Upper lobe of left lung (tissue), 6 donors: ENCODE measurements around the gene GPX1. TPM values are rescaled to one million over a fixed set of nuclear protein-coding genes. Genes with fewer than 3 reads are reported as not detected.

Experiments used
- ATAC-seq, 2 donors: fragments of 200-7000 bp; cut with Tn5 transposase; one replicate each; pipeline ENCODE4 v1.9.1; 2022; ENCODE audit warnings: mild to moderate bottlenecking in 2 of 2, moderate library complexity in 2 of 2; ENCODE audit not compliant: low FRiP score in 2 of 2
- DNase-seq, 2 donors: peaks; one replicate each; pipeline ENCODE4 v3.0.0-alpha.2; 2019 to 2020
- H3K27ac ChIP-seq, 4 donors: fragments of 200-600 bp; sonication (generic); one replicate each; pipeline ENCODE4 v1.5.1; 2016 to 2019
- H3K27me3 ChIP-seq, 4 donors: fragments of 200-600 bp; sonication (generic); one replicate each; pipeline ENCODE4 v1.5.1; 2017 to 2019
- H3K36me3 ChIP-seq, 4 donors: fragments of 200-600 bp; sonication (generic); one replicate each; pipeline ENCODE4 v1.5.1; 2016 to 2019
- H3K4me1 ChIP-seq, 4 donors: fragments of 200-600 bp; sonication (generic); one replicate each; pipeline ENCODE4 v1.5.1; 2018 to 2019
- H3K4me3 ChIP-seq, 4 donors: fragments of 200-600 bp; sonication (generic); one replicate each; pipeline ENCODE4 v1.5.1; 2017 to 2019; ENCODE audit warnings: mild to moderate bottlenecking in 2 of 4, moderate library complexity in 1 of 4
- H3K9me3 ChIP-seq, 4 donors: fragments of 200-600 bp; sonication (generic); one replicate each; pipeline ENCODE4 v1.5.1; 2018 to 2019
- EP300 ChIP-seq, 4 donors: sonication (generic); formaldehyde crosslinking; IDR thresholded peaks; one replicate each; pipeline ENCODE4 v1.5.1; 2017; ENCODE audit warnings: antibody characterized with exemption in 4 of 4, control low read depth in 2 of 4
- POLR2A ChIP-seq, 4 donors: fragments of 450-650 bp; IDR thresholded peaks; one replicate each; pipeline ENCODE4 v1.5.1; 2016 to 2017; ENCODE audit warnings: antibody characterized with exemption in 4 of 4, mild to moderate bottlenecking in 2 of 4
- POLR2AphosphoS5 ChIP-seq, 2 donors: sonication (generic); formaldehyde crosslinking; IDR thresholded peaks; one replicate each; pipeline ENCODE4 v1.5.1; 2017; ENCODE audit warnings: antibody characterized with exemption in 2 of 2
- WGBS, 2 donors: methylation state at CpG; one replicate each; pipeline ENCODE4 v1.1.5; 2017 to 2018; 5-methylcytosine and 5-hydroxymethylcytosine counted together
- total RNA-seq, 6 donors: library from RNA; depleted of rRNA in 4 of 6; stranded (reverse); fragments of >200 nt in 4 of 6; gene quantifications; one replicate each; pipeline versions ENCODE4 v1.1.0 to v1.2.1, GENCODE V29; 2016 to 2021
- TF ChIP-seq, protein P1 (sequence below), 6 experiments: fragments of 450-650 bp in 4 of 6; fragments of 200-600 bp in 2 of 6; sonication (generic) in 2 of 6; IDR thresholded peaks; one replicate each; pipeline ENCODE4 v1.5.1; 2016 to 2019; ENCODE audit warnings: antibody characterized with exemption in 6 of 6
- donor health status: DM: no; HTN: no; CAD: no; lungs with moderate emphysema.
- donor health status: DM: no; HTN: yes; CAD: no; lungs with severe emphysema.

Gene GPX1
- total RNA-seq, 6 donors from 2014 or later, result 174 to 603 (median 445) TPM

- ATAC-seq (no peak), DNase-seq (no peak)
- no peaks in the 10 kb centered on the region for H3K9me3 ChIP-seq
- WGBS, 2 donors, result 100% methylated on average over 1 of the region's 1 CpG
- no peak overlapping the region for H3K4me3 ChIP-seq
- no peaks in the 10 kb centered on the region for H3K4me1 ChIP-seq
- TF ChIP-seq, protein P1, sequence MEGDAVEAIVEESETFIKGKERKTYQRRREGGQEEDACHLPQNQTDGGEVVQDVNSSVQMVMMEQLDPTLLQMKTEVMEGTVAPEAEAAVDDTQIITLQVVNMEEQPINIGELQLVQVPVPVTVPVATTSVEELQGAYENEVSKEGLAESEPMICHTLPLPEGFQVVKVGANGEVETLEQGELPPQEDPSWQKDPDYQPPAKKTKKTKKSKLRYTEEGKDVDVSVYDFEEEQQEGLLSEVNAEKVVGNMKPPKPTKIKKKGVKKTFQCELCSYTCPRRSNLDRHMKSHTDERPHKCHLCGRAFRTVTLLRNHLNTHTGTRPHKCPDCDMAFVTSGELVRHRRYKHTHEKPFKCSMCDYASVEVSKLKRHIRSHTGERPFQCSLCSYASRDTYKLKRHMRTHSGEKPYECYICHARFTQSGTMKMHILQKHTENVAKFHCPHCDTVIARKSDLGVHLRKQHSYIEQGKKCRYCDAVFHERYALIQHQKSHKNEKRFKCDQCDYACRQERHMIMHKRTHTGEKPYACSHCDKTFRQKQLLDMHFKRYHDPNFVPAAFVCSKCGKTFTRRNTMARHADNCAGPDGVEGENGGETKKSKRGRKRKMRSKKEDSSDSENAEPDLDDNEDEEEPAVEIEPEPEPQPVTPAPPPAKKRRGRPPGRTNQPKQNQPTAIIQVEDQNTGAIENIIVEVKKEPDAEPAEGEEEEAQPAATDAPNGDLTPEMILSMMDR (IDR thresholded peaks at IDR 0.05), result no peak
- TF ChIP-seq EP300 (IDR thresholded peaks at IDR 0.05), result no peak
- no peak for TF ChIP-seq POLR2AphosphoS5 (IDR thresholded peaks at IDR 0.05)
- TF ChIP-seq POLR2A (IDR thresholded peaks at IDR 0.05), result no peak
- peaks cover 16 to 93% (median 62%) of the 10 kb centered on the region in 4 donors for H3K36me3 ChIP-seq
- no peak overlapping the region for H3K27ac ChIP-seq
- H3K27me3 ChIP-seq, result no peaks in the 10 kb centered on the region
Observed at GRCh38 chr3:49310677-49311076, 47.5 kb downstream of the GPX1 start.

Other genes with a start within 250 kb of the GPX1 start
- 10 to 100 TPM; 42.6 to 76.4 (median 57.2) TPM for gene USP19, start 237.5 kb downstream of the GPX1 start, total RNA-seq
- gene LAMB2, start 225.3 kb downstream of the GPX1 start, total RNA-seq, result 100 to 1,000 TPM; 349 to 904 (median 555) TPM
- 10 to 100 TPM; 20.7 to 31.6 (median 26.0) TPM for gene CCDC71, start 192.0 kb downstream of the GPX1 start, total RNA-seq
- gene KLHDC8B, start 186.8 kb downstream of the GPX1 start, total RNA-seq, result 10 to 100 TPM; 21.9 to 60.8 (median 32.7) TPM
- gene C3orf62, start 81.1 kb downstream of the GPX1 start, total RNA-seq, result 10 to 100 TPM in 1 of 6 donors, 1 to 10 TPM in 5; 4.2 to 15.7 (median 7.1) TPM
- gene USP4, start 18.3 kb downstream of the GPX1 start, total RNA-seq, result 100 to 1,000 TPM in 2 of 6 donors, 10 to 100 TPM in 4; 28.1 to 190 (median 66.9) TPM
- 100 to 1,000 TPM; 206 to 611 (median 456) TPM for gene RHOA, start 53.6 kb upstream of the GPX1 start, total RNA-seq
- 10 to 100 TPM; 21.8 to 52.3 (median 39.5) TPM for gene TCTA, start 54.1 kb upstream of the GPX1 start, total RNA-seq
- gene AMT, start 64.1 kb upstream of the GPX1 start, total RNA-seq, result 10 to 100 TPM in 3 of 6 donors, 1 to 10 TPM in 3; 2.3 to 59.7 (median 11.4) TPM
- gene NICN1, start 71.0 kb upstream of the GPX1 start, total RNA-seq, result 10 to 100 TPM in 2 of 6 donors, 1 to 10 TPM in 4; 1.0 to 23.9 (median 8.0) TPM
- 100 to 1,000 TPM in 1 of 6 donors, 10 to 100 TPM in 5; 22.0 to 104 (median 73.5) TPM for gene DAG1, start 111.9 kb upstream of the GPX1 start, total RNA-seq
- gene BSN, start 196.1 kb upstream of the GPX1 start, total RNA-seq, result 1 to 10 TPM in 2 of 6 donors, under 1 TPM in 4; 0.39 to 1.1 (median 0.72) TPM